B cell (primary cell): Measurements from ENCODE around the gene CARHSP1. TPM values are rescaled to one million over a fixed set of nuclear protein-coding genes. Genes with fewer than 3 reads are reported as not detected.

ENCODE experiments used
- ATAC-seq: fragments of 200-7000 bp; cut with Tn5 transposase; one replicate; pipeline ENCODE4 v1.10.0; 2021; ENCODE audit warnings: low read depth, mild to moderate bottlenecking, moderate number of reproducible peaks, moderate library complexity
- CTCF ChIA-PET: fragments of 350-600 bp; sonication (Branson Sonifier 250); formaldehyde crosslinking; loops from one replicate; lab custom pipeline; 2021; ENCODE audit warnings: antibody characterized with exemption, inconsistent platforms; lab: Charles Lee
- POLR2A ChIA-PET: fragments of 350-600 bp; sonication (Branson Sonifier 250); formaldehyde crosslinking; loops from one replicate; lab custom pipeline; 2021; ENCODE audit warnings: antibody characterized with exemption; lab: Charles Lee
- DNase-seq: peaks from one replicate; pipeline ENCODE4 v3.0.0; 2013
- H2AFZ ChIP-seq: 2 replicates; pipeline ENCODE4 v1.6.1; 2012; ENCODE audit warnings: mild to moderate bottlenecking, low read depth, low read length; ENCODE audit not compliant: insufficient read depth, poor library complexity, severe bottlenecking
- H3K27ac ChIP-seq, 2 donors: 1 replicate in 1 of 2; 2 replicates in 1 of 2; pipeline ENCODE4 v1.5.1; 2012 to 2013; ENCODE audit warnings: low read length in 2 of 2, mild to moderate bottlenecking in 2 of 2, moderate library complexity in 1 of 2
- H3K27me3 ChIP-seq, 4 experiments: fragments of 200-600 bp in 1 of 4; sonication (generic) in 1 of 4; replicated peaks in 1 of 4; 1 replicate in 2 of 4; 2 replicates in 2 of 4; pipeline versions ENCODE4 v1.6.1 to v1.7.0; 2013 to 2016; ENCODE audit warnings: low read length in 3 of 4, mild to moderate bottlenecking in 2 of 4, mixed read lengths in 1 of 4, moderate library complexity in 1 of 4; ENCODE audit not compliant: insufficient read depth in 4 of 4, control insufficient read depth in 3 of 4; ENCODE audit errors: control extremely low read depth in 1 of 4
- H3K36me3 ChIP-seq, 2 experiments: replicated peaks in 1 of 2; 1 replicate in 1 of 2; 2 replicates in 1 of 2; pipeline versions ENCODE4 v1.6.1 to v1.7.1; 2013; ENCODE audit warnings: low read length in 1 of 2; ENCODE audit not compliant: insufficient read depth in 2 of 2, control insufficient read depth in 1 of 2; ENCODE audit errors: control extremely low read depth in 1 of 2, extremely low read depth in 1 of 2
- H3K4me1 ChIP-seq, 2 donors: fragments of 200-600 bp in 1 of 2; sonication (generic) in 1 of 2; 1 replicate in 1 of 2; 2 replicates in 1 of 2; pipeline versions ENCODE4 v1.5.1 to v1.6.1; 2013 to 2017; ENCODE audit warnings: low read length in 2 of 2; ENCODE audit not compliant: control insufficient read depth in 2 of 2, insufficient read depth in 2 of 2
- H3K4me2 ChIP-seq: replicated peaks from 2 replicates; pipeline ENCODE3; 2012; ENCODE audit warnings: mild to moderate bottlenecking, low read depth, low read length; ENCODE audit not compliant: poor library complexity, severe bottlenecking
- H3K4me3 ChIP-seq, 5 experiments: fragments of 200-600 bp in 1 of 5; sonication (generic) in 1 of 5; 1 replicate in 3 of 5; 2 replicates in 2 of 5; pipeline versions ENCODE4 v1.5.1 to v1.7.0; 2011 to 2016; ENCODE audit warnings: low read length in 4 of 5, mild to moderate bottlenecking in 4 of 5, low read depth in 2 of 5, control low read depth in 1 of 5, moderate library complexity in 1 of 5; ENCODE audit not compliant: insufficient read depth in 1 of 5; ENCODE audit errors: control extremely low read depth in 1 of 5, extremely low read depth in 1 of 5
- H3K79me2 ChIP-seq: fragments of 200-600 bp; sonication (generic); one replicate; pipeline ENCODE4 v1.6.0; 2016; ENCODE audit warnings: low read length; ENCODE audit not compliant: control insufficient read depth, insufficient read depth
- H3K9ac ChIP-seq: fragments of 200-600 bp; sonication (generic); 2 replicates; pipeline ENCODE4 v1.6.1; 2017; ENCODE audit warnings: mild to moderate bottlenecking, low read length, moderate library complexity
- H3K9me3 ChIP-seq, 3 donors: one replicate each; pipeline versions ENCODE4 v1.6.1 to v1.7.1; 2013; ENCODE audit warnings: low read length in 2 of 3; ENCODE audit not compliant: control insufficient read depth in 2 of 3, insufficient read depth in 1 of 3; ENCODE audit errors: control extremely low read depth in 1 of 3
- H4K20me1 ChIP-seq: 2 replicates; pipeline ENCODE4 v1.6.0; 2012; ENCODE audit warnings: mild to moderate bottlenecking, low read length; ENCODE audit not compliant: insufficient read depth, control insufficient read depth, poor library complexity, severe bottlenecking
- H3K27ac Mint-ChIP-seq: one replicate; pipeline ENCODE4 v1.8.0; 2021; ENCODE audit warnings: mixed read lengths
- H3K27me3 Mint-ChIP-seq: one replicate; pipeline ENCODE4 v1.8.0; 2021; ENCODE audit warnings: mixed read lengths
- H3K4me1 Mint-ChIP-seq: one replicate; pipeline ENCODE4 v1.8.0; 2021; ENCODE audit warnings: mixed read lengths
- H3K4me3 Mint-ChIP-seq: one replicate; pipeline ENCODE4 v1.8.0; 2021; ENCODE audit warnings: mixed read lengths
- H3K9me3 Mint-ChIP-seq: one replicate; pipeline ENCODE4 v1.8.0; 2022; ENCODE audit warnings: mixed read lengths; ENCODE audit not compliant: insufficient read depth
- CTCF ChIP-seq: fragments of 200-600 bp; IDR thresholded peaks from one replicate; pipeline ENCODE4 v1.8.0; 2022; ENCODE audit warnings: antibody characterized with exemption, mild to moderate bottlenecking
- EZH2 ChIP-seq: IDR thresholded peaks from 2 replicates; pipeline ENCODE4 v1.6.1; 2012; ENCODE audit warnings: borderline replicate concordance, low read depth, mild to moderate bottlenecking, moderate library complexity, low read length; ENCODE audit not compliant: insufficient read depth, poor library complexity, severe bottlenecking
- WGBS: methylation state at CpG from one replicate; pipeline ENCODE4 v1.1.5; 2013; ENCODE audit warnings: missing lambda C conversion rate; ENCODE audit not compliant: insufficient coverage; 5-methylcytosine and 5-hydroxymethylcytosine counted together
- intact Hi-C: fragments of 100-400 bp; cut with micrococcal nuclease; formaldehyde crosslinking; loops from one replicate; pipeline ENCODE4 v1.10.0; 2022
- polyA plus RNA-seq: library from polyadenylated mRNA; depleted of rRNA; stranded (reverse); fragments of >200 nt; gene quantifications from 2 replicates; pipeline ENCODE4 v1.2.3, GENCODE V29; 2012
- total RNA-seq, 2 donors: library from RNA; stranded (reverse); fragments of 120-200 nt in 1 of 2; gene quantifications; 1 replicate in 1 of 2; 2 replicates in 1 of 2; pipeline versions ENCODE4 v1.2.3 to v1.2.4, GENCODE V29; 2013 to 2022

The CARHSP1 gene
- total and polyA plus RNA-seq, 2 donors (not counting 1 experiment from before 2014, with no cell fraction given): 26.5 to 63.1 TPM

GRCh38 chr16:8892101-8892575 is 23.3 kb upstream of the CARHSP1 start:
- Mint-ChIP-seq H3K4me1 (peaks cover 36% of the 10 kb centered on the region), H3K4me3 (peak overlapping the region; percentile 68), H3K27ac (peak overlapping the region; percentile 95), H3K27me3 (no peaks in the 10 kb centered on the region), H3K9me3 (peaks cover 3% of the 10 kb centered on the region)
- H3K9ac ChIP-seq: no peak overlapping the region
- no peak overlapping the region for H3K4me3 ChIP-seq
- peaks cover 12% of the 10 kb centered on the region for H3K79me2 ChIP-seq
- POLR2A ChIA-PET: interaction anchor here (0.6 to 2.4 kb wide), 6 partner anchors 23 to 271 kb away, joined by 3 to 18 read pairs (median 6); partner anchors contain the start of genes CARHSP1, HAPSTR1 and METTL22
- no peak overlapping the region for H2AFZ ChIP-seq
- DNase-seq (peak; percentile 53), ATAC-seq (no peak)
- peak overlapping the region; percentile 41 to 86 for H3K27ac ChIP-seq
- peaks cover 18 to 40% of the 10 kb centered on the region in 2 donors for H3K4me1 ChIP-seq
- WGBS: 58% methylated on average over 4 of the region's 16 CpGs
- H3K36me3 ChIP-seq: peaks cover 2 to 57% of the 10 kb centered on the region in 2 experiments
- no peaks in the 10 kb centered on the region for H3K27me3 ChIP-seq
- H4K20me1 ChIP-seq: peaks cover 83% of the 10 kb centered on the region
- CTCF ChIA-PET: interaction anchor here (0.6 to 4.5 kb wide), 20 partner anchors 10 to 325 kb away, joined by 3 to 46 read pairs (median 4); partner anchors contain the start of genes CARHSP1, HAPSTR1 and LITAFD
- intact Hi-C loops: loop anchor here (5.0 kb wide), 3 partner anchors 270 to 1985 kb away; partner anchors contain the start of genes CIITA, GRIN2A and METTL22
- H3K4me2 ChIP-seq: peak overlapping the region; percentile 45
- peaks cover 0 to 3% (median 0%) of the 10 kb centered on the region in 3 donors for H3K9me3 ChIP-seq
- no peak for TF ChIP-seq EZH2
- TF ChIP-seq CTCF: no peak

GRCh38 chr16:8890549-8890921 is 21.7 kb upstream of the CARHSP1 start:
- Histone ChIP-seq H3K4me2 (peak overlapping the region; percentile 45), H2AFZ (no peak overlapping the region), H4K20me1 (peaks cover 71% of the 10 kb centered on the region), H3K9ac (no peak overlapping the region), H3K79me2 (peaks cover 13% of the 10 kb centered on the region), H3K27ac (peak overlapping the region in 1 of 2 donors; percentile 86), H3K4me3 (no peak overlapping the region), H3K4me1 (peaks cover 18 to 48% of the 10 kb centered on the region in 2 donors), H3K27me3 (no peaks in the 10 kb centered on the region), H3K9me3 (peaks cover 0 to 3% (median 0%) of the 10 kb centered on the region in 3 donors), H3K36me3 (peaks cover 2 to 42% of the 10 kb centered on the region in 2 experiments)
- POLR2A ChIA-PET: interaction anchor here (2.4 kb wide), 1 partner anchor 202 kb away, joined by 18 read pairs; the partner anchor contains the start of gene HAPSTR1
- DNase-seq (no peak), ATAC-seq (no peak)
- H3K4me1 Mint-ChIP-seq: peaks cover 44% of the 10 kb centered on the region
- H3K27ac Mint-ChIP-seq: peak overlapping the region; percentile 95
- no peak for TF ChIP-seq CTCF
- no peak for TF ChIP-seq EZH2
- peaks cover 3% of the 10 kb centered on the region for H3K9me3 Mint-ChIP-seq
- WGBS: 100% methylated on average over 1 of the region's 5 CpGs
- peaks cover 4% of the 10 kb centered on the region for H3K27me3 Mint-ChIP-seq
- H3K4me3 Mint-ChIP-seq: no peak overlapping the region
- CTCF ChIA-PET: interaction anchor here (0.9 to 4.5 kb wide), 12 partner anchors 10 to 323 kb away, joined by 3 to 46 read pairs (median 11); partner anchors contain the start of genes CARHSP1, HAPSTR1 and LITAFD
- intact Hi-C loops: loop anchor here (2.0 to 5.0 kb wide), 4 partner anchors 46 to 1987 kb away; partner anchors contain the start of genes CIITA, GRIN2A and METTL22
